IPS-NIHi7 (cell line): ENCODE measurements around the gene CASP8.
A peak's percentile ranks its signal among the peaks of the same experiment; 100 is the strongest.
"Not testable (repeated sequence)": the region's sequence is repeated elsewhere in the genome, so short reads cannot be mapped to it uniquely, and the experiment has no call there.

ENCODE experiments used
- DNase-seq: peaks from one replicate; pipeline ENCODE4 v3.0.0; 2012; ENCODE audit warnings: mixed read lengths; ENCODE audit errors: extremely low spot score

Gene CASP8

DNA sequence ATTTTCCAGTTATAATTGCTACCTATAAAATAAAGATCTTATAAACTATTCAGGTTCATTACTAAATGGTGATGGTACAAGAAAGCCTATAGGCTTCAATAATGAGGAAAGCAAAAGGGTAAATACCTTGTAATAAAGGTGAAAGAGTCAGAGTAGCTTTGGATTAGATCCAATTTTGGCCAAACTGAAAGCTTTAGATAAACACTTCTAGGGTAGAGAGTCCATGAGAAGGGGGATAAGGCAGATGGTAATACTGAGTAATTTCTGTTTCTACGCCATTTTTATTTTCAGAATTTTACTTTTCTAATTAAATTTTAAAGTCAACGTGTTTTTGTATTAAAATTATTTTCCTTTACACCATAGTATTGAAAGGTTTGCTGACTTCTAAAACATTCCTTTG, 9.4 kb downstream of the CASP8 start:
- DNase-seq: no peak

DNA sequence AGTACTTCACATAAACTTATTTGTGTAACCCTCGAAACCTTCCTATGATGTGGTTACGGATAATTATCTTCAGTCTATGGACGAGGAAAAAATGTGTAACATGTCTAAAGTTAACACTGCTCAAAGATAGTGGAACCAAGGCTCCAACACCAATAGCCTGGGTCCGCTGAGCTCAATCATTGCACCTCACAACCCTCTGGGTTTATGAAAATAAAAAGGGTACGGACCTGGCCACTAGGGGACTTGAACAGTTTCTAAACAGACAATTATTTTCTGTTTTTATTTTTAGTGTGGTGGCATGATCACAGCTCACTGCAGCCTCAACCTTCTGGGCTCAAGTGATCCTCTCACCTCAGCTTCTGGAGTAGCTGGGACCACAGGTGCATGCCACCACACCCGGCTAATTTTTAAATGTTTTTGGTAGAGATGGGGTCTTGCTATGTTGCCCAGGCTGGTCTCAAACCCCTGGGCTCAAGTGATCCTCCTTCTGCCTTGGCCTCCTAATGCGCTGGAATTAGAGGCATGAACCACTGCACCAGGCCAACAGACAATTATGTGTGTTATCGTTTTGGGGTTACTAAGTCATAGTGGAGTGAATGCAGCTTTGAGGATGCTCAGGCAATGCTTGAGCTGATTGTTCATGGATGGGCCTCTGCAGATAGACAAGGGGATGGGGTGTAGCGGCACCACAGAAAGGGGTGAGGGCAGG, 10.1 kb downstream of the CASP8 start:
- DNase-seq: no peak

DNA sequence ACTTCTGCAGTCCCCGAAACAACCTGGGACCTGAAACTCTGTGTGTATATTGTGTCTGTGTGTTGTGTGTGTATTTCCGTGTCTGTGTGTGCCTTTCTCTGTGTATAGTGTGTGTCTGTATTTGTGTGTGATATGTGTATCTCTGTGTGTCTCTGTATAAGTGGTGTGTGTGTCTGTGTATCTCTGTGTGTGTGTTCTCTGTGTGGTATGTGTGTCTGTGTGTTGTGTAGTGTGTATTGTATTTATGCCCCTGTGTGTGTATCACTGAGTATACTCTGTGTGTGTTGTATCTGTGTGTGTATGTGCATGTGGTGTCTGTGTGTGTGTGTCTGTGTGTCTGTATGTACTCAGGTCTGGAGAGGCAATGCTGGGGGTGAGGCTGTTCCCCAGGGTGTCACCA, 11.6 kb downstream of the CASP8 start:
- no peak for DNase-seq

DNA sequence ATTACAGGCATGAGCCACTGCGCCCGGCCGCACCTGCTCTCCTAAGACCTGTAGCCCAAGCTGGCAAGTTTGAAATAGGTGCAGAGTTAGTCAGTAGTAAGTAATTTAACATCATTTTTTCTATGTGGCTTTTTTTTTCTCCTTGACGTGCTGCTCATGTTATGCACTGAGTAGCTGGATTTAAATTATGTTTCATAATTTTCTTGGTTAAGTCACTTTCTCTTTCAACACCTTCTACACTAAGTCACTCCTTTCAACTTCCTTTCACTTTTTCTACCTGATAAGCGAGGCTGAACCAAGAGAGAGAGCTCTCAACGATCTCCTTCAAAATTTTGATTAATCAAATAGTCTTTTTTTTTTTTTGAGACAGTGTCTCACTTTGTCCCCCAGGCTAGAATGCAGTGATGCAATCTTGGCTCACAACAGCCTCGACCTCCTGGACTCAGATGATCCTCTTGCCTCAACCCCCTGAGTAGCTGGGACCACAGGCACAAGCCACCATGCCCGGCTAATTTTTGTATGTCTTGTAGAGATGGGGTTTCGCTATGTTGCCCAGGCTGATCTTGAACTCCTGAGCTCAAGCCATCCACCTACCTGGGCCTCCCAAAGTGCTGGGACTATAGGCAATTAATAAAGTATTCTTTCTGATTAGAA, 13.1 kb downstream of the CASP8 start:
- no peak for DNase-seq

DNA sequence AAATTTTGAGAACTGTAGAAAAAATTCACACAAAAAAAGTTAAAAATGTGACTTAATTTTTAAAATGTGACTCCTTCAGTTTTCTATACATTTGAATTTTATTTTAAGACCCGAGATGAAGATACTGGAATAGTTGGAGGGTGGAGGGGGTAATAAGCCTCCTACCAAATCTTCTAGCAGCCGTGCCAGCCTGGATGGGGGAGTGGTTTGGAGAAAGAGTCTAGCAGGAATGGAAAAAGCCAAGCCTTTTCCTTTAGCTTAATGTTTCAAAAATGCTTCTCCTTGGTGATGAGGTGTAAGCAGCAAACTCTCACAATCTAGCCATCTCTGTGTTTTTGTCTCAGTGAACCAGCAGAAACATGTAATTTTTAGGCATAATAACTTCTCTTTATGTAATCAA, 14.7 kb downstream of the CASP8 start:
- DNase-seq: no peak

DNA sequence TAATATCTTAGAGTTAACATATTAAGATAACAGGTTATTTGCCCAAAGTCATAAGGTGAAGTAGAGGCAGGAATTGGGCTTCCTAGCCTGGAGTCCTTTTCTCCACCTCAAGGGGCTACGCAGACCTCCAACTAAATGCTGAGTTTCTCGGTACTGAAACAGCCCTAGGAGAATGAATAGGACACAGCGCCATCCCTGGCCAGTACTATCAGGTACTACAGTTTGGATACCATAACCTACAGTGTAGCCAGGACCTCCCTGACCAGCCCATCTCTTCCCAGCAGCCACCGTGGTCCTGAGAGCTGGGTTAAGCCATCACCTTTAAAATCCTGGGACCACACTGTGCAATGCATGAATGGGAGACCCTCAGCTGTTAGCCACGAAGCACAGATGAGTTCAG, 15.7 kb downstream of the CASP8 start:
- DNase-seq: peak; percentile 80

DNA sequence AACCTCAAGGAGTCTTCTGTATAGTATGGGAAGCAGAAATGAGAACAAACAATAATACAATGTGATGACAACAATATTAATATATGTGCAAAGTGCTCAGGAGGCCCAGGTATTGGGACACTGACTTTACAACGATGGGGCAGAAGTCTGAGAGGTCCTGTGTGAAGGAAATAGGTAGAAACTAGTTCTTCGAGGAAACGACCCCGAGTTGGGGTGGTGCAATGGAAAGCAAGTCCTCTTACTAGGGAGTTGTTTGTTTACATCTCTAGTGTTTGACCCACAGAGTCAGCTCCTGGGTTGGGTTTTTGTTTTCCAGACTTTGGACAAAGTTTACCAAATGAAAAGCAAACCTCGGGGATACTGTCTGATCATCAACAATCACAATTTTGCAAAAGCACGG, 16.2 kb downstream of the CASP8 start:
- no peak for DNase-seq

DNA sequence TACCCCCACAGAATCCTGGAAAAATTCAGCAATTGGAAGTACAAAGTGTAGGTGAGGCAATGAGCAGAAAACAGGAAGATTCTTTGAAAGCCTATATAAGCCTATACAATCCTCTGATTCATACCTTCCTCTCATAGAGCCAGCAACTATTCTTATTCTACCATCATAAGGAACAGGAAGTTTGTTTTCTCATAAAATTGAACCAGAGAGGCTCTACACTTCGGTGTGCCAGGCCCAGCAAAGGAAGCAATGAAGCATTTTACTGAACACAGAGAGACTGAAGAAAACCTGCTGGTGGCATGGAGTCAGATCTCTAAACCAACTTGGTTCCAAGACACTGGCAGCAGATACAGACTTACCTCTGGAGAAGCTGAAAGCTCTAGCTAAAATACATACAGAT, 18.7 kb downstream of the CASP8 start:
- DNase-seq: no peak

DNA sequence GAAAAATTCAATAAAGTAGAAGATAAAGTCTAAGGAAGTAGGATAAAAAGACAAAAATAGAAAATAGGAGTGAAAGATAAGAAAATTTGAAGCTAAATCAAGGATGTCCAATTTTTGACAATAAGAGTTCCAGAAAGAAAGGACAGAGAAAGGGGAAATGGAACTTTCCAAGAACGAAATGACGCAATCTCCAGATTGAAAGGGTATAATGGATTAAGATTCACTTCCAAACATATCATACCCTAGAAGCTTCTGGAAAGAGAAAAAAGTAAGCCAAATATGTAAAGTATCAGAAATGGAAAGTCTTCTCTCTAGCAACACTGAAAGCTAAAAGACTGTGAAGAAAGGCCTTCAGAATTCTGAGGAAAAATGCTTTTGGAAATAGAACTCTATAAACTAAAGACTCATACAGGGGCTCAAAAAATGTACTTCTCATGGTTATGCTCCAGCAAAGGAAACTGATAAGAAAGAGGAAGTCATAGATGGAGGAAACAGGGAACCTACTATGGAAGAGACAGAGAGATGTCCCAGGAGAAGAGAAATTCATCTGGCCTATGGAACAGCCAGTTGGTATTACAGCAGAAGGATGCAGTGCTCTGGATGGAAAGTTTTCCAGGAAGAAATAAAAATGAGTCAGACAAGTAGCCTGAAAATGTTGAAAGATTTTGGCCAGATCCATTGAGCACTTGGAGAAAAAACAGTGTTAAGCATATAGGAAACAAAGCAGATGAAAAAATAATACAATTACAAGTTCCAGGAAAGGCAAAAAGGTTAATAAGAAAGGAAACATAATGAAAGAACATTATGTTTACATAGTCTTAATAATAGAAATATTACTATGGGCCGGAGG, 20.1 kb downstream of the CASP8 start:
- DNase-seq: no peak

DNA sequence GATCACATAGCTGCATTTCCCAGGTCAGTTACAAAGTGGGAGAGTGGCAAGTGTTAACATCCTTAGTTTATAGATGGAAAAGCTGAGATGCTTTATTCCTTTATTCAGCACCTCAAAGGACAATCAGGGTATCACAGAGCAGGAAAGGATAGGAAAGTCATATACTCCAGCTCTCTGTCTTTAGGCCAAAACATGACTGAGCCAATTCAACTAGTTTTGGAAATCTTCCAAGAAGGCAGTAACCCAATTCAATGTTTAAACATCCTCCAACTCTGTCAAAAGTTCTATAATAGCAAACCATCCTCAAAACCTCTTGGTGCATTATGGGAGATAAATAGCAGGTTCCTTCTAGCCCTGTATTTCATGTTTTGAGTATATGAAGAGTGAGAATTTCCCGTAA, 25.2 kb downstream of the CASP8 start:
- no peak for DNase-seq

DNA sequence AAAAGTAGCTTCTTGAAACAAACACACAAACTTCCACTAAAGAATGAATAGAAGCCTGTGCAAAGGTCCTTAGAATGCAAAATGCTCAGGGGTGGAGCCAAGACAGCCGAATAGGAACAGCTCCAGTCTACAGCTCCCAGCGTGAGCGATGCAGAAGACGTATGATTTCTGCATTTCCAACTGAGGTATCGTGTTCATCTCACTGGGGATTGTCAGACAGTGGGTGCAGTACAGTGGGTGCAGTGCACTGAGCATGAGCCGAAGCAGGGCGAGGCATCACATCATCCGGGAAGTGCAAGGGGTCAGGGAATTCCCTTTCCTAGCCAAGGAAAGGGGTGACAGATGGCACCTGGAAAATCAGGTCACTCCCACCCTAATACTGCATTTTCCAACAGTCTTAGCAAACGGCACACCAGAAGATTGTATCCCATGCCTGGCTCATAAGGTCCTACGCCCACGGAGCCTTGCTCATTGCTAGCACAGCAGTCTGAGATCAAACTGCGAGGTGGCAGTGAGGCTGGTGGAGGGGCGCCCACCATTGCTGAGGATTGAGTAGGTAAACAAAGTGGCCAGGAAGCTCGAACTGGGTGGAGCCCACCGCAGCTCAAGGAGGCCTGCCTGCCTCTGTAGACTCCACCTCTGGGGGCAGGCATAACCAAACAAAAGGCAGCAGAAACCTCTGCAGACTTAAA, 30.3 kb downstream of the CASP8 start:
- not testable (repeated sequence) for DNase-seq

DNA sequence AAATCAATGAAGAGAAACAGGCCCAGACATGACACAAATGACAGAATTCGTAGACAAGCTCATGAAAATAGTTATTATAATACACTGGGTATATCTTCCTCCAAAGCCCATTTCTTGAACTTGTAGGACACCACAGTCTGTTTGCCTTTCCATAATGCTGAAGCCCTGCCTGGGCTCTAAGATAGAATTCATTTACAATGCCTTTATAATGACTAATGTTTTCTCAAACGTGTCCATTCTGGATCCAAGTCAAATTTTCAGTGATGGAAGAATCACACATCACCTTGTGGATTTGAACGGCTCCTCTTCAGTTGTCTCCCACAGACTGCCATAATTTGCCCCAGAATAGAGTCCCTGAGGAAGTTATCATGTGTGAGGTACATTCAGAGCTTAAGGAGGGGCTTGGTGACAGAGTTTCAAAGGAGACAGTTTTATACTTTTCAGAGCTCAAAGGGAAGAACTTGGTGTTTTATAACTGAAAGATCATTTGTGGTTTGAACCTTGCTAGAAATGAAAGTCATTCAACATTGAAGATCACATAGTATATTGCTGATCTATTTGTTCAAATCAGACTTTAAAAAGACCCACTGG, 38.2 kb downstream of the CASP8 start:
- no peak for DNase-seq

DNA sequence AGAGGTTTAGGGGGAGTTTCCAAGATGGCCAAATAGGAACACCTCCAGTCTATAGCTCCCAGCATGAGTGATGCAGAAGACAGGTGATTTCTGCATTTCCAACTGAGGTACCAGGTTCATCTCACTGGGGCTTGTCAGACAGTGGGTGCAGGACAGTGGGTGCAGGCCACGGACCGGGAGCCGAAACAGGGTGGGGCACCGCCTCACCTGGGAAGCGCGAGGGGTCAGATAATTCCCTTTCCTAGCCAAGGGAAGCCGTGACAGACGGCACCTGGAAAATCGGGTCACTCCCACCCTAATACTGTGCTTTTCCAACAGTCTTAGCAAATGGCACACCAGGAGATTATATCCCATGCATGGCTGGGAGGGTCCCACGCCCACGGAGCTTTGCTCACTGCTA, 39.6 kb downstream of the CASP8 start:
- DNase-seq: not testable (repeated sequence)

DNA sequence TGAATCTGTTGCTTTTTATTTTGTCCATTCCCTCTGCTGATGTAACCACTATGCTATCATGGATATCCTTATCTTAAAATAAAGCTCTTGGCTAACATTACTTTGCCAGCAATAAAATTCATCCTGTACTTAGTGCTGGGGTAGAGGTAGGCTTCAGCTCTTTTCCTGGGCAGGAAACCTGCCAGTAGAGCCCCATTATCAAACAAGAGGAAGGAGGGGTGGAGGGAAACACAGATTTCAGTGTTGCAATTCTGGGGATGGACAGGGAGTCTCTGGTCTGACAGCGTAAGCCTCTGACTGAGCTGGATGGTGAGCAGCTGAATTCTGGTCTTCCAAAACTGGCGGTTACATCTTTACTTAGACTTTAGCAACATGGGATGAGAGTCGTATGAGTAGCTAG, 47.5 kb downstream of the CASP8 start:
- DNase-seq: no peak

DNA sequence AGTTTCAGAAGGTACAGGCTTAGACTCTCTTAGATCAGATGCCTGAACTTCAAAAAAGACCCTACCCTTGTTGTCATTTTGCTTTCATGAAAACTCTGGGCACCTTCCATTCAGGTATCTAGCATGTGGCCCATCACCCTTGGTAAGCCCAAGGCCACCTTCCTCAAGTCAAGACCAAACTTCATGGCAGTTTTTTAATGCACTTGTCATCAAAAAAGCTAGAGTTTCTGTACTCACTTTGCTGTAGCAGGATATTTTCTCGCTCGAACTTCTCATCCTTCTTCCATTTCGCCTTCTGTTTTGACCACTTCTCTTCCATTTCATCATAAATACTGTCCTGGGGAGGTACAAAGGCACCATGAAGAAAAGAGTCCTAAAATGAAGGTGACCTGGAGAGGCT, 48.6 kb downstream of the CASP8 start:
- no peak for DNase-seq

DNA sequence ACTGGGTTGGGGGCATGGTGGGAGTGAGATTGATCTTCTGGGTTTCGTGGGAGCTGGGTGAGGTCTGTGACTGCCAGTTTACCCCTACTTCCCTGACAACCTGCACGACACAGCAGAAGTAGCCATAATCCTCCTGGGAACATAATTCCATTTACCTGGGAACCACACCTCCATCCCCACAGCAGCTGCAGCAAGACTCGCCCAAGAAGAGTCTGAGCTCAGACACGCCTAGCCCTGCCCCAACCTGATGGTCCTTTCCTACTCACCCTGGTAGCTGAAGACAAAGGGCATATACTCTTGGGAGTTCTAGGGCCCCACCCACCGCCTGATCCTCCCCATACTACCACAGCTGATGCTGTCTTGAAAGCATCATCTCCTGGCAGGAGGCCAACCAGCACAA, 53.0 kb downstream of the CASP8 start:
- no peak for DNase-seq

DNA sequence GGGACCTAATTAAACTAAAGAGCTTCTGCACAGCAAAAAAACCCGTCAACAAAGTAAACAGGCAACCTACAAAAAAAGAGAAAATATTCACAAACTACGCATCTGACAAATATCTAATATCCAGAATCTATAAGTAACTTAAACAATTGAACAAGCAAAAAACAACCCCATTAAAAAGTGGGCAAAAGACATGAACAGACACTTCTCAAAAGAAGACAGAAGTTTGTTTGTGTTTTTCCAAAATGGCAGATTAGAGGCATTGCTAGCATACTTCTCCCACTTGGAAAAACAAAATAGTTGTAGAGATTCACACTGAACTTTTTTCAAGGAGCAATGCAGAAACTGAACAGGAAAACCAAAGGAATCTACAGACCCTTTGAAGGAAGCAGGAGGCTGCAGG, 59.2 kb downstream of the CASP8 start:
- DNase-seq: no peak

DNA sequence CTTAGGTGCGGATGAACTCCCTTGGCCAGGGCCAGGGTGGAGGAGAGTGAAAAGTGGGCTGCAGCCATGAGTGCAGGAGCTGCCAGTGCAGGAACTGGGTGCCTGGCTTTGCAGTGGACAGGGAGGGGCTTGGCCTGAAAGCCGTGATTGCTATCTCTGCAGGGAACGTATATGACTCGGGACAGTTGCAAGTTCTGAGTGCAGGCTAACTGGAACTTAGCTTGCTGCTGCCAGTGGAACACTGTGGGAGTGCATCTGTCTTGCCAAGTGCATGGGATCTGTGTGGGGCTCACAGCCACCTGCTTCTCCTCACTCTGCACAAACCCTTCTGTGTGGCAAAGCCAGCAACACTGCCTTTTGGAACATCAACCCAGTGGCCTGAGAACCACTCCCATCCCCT, 59.9 kb downstream of the CASP8 start:
- no peak for DNase-seq

DNA sequence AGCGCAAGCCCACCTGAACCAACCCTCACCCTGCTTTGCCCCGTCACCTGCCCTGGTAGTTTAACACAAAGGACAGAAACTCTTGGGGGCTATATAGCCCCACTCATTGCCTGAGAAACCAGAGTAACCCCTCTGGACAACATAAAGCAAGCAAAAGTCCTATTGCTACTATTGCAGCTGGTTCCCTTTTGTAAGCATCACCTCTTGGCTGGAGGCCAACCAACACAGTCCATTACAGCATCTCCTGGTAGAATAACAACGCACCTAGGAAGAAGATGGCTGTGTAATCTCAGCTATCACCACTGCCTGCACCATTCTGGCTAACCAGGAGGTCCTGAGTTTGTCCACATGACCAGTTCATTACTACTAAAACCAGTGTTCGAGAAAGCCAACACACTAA, 60.4 kb downstream of the CASP8 start:
- DNase-seq: no peak

DNA sequence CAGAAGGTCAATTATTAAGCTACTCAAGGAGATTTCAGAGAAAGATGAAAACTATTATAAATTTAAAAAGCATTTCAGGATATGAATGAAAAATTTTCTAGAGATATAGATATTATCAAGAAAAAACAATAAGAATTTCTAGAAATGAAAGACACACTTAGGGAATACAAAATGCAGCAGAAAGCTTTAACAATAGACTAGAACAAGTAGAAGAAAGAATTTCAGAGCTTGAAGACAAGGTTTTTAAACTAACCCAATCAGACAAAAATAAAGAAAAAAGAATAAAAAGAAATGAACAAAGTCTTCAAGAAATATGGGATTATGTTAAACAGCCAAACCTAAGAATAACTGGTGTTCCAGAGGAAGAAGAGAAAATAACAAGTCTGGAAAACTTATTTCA, 62.4 kb downstream of the CASP8 start:
- DNase-seq: no peak

DNA sequence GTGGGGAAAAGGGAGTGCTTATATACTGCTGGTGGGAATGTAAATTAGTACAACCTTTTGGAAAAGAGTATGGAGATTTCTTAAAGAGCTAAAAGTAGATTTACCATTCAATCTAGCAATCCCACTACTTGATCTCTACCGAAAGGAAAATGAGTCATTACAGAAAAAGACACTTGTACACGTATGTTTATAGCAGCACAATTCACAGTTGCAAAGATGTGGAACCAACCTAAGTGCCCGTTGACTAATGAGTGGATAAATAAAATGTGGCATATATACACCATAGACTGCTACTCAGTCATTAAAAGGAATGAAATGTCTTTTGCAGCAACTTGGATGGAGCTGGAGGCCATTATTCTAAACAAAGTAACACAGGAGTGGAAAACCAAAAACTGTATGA, 67.3 kb downstream of the CASP8 start:
- no peak for DNase-seq

DNA sequence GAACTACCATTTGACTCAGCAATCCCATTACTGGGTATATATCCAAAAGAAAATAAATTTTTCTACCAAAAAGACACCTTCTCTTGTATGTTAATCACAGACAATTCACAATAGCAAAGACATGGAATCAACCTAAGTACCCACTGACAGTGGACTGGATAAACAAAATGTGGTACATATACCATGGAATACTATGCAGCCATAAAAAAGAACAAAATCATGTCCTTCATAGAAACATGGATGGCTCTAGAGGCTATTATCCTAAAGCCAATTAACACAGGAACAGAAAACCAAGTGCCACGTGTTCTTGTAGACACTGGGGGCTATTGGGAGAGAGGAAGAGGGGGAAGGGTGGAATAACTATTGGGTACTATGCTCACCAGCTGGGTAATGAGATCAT, 69.1 kb downstream of the CASP8 start:
- no peak for DNase-seq
